OCI-M2 (cell line): ENCODE data around the gene ZFP42.
"Not testable (repeated sequence)": the region's sequence is repeated elsewhere in the genome, so short reads cannot be mapped to it uniquely, and the experiment has no call there.

Source experiments
- DNase-seq: peaks from one replicate; lab custom pipeline; 2025; ENCODE audit not compliant: unreplicated experiment; lab: John Stamatoyannopoulos, UW

The ZFP42 gene

GRCh38 chr4:187995322-187996207 lies at the start of gene ZFP42:
TSS of gene ZFP42 (plus strand) at chr4:187995771. CDS start at chr4:188002808, 7,037 bp downstream.
- no peak for DNase-seq

- no peak for DNase-seq
Observed at GRCh38 chr4:187961171-187961570, 34.4 kb upstream of the ZFP42 start.

- DNase-seq = no peak
Observed at GRCh38 chr4:187961961-187962360, 33.6 kb upstream of the ZFP42 start.

GRCh38 chr4:187962926-187963325 lies 32.6 kb upstream of the ZFP42 start:
- no peak for DNase-seq

- DNase-seq = no peak
Observed at GRCh38 chr4:187965726-187966125, 29.8 kb upstream of the ZFP42 start.

- DNase-seq = no peak
Observed at GRCh38 chr4:187972135-187972534, 23.4 kb upstream of the ZFP42 start.

- DNase-seq = no peak
Observed at GRCh38 chr4:187983746-187984145, 11.8 kb upstream of the ZFP42 start.

- DNase-seq = no peak
Observed at GRCh38 chr4:187992971-187993370, 2.6 kb upstream of the ZFP42 start.

GRCh38 chr4:187993827-187994226 lies 1.7 kb upstream of the ZFP42 start:
- DNase-seq = no peak

- DNase-seq = no peak
Observed at GRCh38 chr4:187996502-187997177, 1.1 kb downstream of the ZFP42 start.

- not testable (repeated sequence) for DNase-seq
Observed at GRCh38 chr4:187997991-187998390, 2.4 kb downstream of the ZFP42 start.

GRCh38 chr4:187999406-187999932 lies 3.9 kb downstream of the ZFP42 start:
- no peak for DNase-seq

- DNase-seq = no peak
Observed at GRCh38 chr4:188002323-188002722, 6.8 kb downstream of the ZFP42 start.

GRCh38 chr4:188002751-188003150 lies 7.2 kb downstream of the ZFP42 start:
- DNase-seq = no peak

GRCh38 chr4:188005561-188005960 lies 10.0 kb downstream of the ZFP42 start:
- DNase-seq = no peak

GRCh38 chr4:188006285-188006848 lies 10.8 kb downstream of the ZFP42 start:
- no peak for DNase-seq

- DNase-seq = no peak
Observed at GRCh38 chr4:188008377-188008776, 12.8 kb downstream of the ZFP42 start.

- no peak for DNase-seq
Observed at GRCh38 chr4:188012426-188012945, 16.9 kb downstream of the ZFP42 start.

GRCh38 chr4:188015025-188015940 lies 19.7 kb downstream of the ZFP42 start:
- no peak for DNase-seq

- DNase-seq = no peak
Observed at GRCh38 chr4:188016754-188017153, 21.2 kb downstream of the ZFP42 start.
